AG09309 (cell line): ENCODE measurements around the gene RNASEH2A.

ENCODE experiments used
- DNase-seq: peaks from one replicate; pipeline ENCODE4 v3.0.0-alpha.2; 2010; ENCODE audit warnings: low read depth
- H3K4me3 ChIP-seq: 2 replicates; pipeline ENCODE4 v1.5.1; 2011; ENCODE audit warnings: mild to moderate bottlenecking, low read depth, low read length, moderate library complexity; ENCODE audit not compliant: control insufficient read depth
- TF ChIP-seq, protein P1 (sequence below): IDR thresholded peaks from 2 replicates; pipeline ENCODE4 v1.5.1; 2011; ENCODE audit warnings: mild to moderate bottlenecking, low read depth, low read length, inconsistent platforms; ENCODE audit not compliant: insufficient read depth, control insufficient read depth; ENCODE audit errors: missing control alignments

RNASEH2A gene

DNA sequence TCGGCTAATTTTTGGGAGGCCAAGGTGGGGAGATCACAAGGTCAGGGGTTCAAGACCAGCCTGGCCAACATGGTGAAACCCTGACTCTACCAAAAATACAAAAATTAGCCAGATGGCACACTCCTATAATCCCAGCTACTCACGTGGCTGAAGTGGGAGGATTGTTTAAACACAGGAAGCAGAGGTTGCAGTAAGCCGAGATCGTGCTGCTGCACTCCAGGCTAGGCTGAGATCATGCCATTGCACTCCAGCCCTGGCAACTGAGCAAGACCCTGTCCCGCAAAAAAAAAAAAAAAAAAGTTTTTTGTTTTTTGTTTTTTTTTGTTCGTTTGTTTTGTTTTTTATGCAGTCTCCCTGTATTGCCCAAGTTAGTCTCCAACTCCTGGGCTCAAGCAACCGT is 53.2 kb downstream of the RNASEH2A start:
- DNase-seq: no peak
- H3K4me3 ChIP-seq: no peak overlapping the region
- TF ChIP-seq, protein P1, sequence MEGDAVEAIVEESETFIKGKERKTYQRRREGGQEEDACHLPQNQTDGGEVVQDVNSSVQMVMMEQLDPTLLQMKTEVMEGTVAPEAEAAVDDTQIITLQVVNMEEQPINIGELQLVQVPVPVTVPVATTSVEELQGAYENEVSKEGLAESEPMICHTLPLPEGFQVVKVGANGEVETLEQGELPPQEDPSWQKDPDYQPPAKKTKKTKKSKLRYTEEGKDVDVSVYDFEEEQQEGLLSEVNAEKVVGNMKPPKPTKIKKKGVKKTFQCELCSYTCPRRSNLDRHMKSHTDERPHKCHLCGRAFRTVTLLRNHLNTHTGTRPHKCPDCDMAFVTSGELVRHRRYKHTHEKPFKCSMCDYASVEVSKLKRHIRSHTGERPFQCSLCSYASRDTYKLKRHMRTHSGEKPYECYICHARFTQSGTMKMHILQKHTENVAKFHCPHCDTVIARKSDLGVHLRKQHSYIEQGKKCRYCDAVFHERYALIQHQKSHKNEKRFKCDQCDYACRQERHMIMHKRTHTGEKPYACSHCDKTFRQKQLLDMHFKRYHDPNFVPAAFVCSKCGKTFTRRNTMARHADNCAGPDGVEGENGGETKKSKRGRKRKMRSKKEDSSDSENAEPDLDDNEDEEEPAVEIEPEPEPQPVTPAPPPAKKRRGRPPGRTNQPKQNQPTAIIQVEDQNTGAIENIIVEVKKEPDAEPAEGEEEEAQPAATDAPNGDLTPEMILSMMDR: no peak
